GM18508 (cell line): Measurements from ENCODE around the gene ZC3H10.
"Not testable (repeated sequence)": the region's sequence is repeated elsewhere in the genome, so short reads cannot be mapped to it uniquely, and the experiment has no call there.

Experiments
- ATAC-seq: cut with Tn5 transposase; IDR thresholded peaks from one replicate; pipeline ENCODE4 v1.9.1; 2021; ENCODE audit warnings: moderate number of reproducible peaks; ENCODE audit not compliant: insufficient read depth, unreplicated experiment

The ZC3H10 gene

DNA sequence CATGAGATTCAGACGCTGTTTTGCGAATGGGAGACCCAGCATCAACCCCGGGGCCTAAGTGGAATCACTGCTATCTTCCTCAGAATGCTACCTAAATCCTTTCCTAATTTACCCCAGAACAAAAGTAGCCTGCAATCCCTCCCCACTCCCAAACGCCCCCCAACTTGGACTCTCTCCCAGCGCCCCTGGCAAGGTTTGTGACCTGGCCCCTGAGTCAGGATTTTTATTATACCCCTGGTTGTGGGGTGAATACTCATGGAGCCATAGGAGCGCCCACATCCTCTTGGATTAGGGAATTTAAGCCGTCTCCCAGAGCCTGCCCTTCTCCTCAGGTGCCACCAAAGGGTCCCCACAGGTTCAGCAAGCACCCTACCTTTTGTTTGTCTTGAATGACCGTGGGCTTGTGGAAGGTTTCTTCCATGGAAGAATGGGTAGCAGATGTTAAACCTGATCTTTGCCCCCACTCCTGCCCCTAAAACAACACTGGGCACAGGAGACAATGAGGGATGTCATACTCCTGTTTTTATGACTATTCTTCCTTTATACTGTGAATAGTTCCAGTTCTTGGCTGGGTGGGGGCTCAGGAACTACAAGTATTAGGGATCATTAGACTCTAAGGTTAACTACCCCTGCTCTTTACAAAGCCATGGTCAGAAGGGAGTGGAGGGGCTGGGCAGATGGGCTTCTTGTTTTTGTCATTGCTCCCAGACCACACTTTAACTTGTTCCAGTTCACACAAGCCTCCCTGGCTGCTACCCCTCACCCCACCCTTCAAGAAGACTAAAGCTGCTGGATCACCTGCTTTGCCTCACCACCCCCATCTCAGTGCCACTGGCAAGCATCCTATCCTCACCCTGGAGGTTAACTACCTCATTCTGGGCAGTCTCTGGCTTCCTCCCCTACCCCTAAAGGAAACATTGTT is 35.0 kb downstream of the ZC3H10 start:
- no peak for ATAC-seq

DNA sequence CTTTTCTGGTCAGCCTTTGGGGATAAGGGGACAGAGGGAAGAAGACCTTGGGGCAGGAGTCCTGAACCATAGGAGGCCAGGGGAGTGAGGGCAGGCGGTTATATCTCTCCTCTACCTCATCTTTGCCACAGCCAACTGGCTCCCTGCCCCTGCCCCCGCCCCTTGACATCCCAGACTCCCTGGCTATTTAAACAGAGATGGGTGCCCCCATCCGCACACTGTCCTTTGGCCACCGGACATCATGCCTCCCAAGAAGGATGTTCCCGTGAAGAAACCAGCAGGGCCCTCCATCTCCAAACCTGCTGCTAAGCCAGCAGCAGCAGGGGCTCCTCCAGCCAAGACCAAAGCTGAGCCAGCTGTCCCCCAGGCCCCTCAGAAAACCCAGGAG is 35.6 kb downstream of the ZC3H10 start:
- no peak for ATAC-seq

DNA sequence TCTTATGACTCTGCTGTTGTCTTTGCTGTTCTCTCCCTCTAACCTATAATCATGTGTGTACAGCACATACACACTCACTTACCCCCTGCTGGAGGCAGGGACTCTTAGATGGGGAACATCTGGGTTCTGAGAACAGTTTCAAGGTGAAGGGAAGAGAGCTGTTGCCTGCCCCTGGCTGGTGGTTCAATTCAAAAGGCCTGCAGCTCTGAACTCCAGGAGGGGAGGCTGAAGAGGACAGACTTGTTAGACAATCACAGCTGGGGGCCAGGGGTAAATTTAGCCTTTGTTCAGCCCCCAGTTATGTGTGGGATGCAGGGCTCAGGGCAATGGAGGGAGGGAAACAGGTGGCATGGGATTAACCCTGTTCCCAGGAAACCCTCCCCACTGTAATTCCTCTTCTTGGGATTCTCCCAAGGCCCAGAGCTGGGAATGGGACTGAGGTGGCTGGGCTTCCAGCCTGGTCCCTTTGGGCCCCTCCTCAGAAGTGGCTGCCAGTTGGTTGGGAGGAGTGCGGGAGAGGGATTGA is 36.2 kb downstream of the ZC3H10 start:
- no peak for ATAC-seq

DNA sequence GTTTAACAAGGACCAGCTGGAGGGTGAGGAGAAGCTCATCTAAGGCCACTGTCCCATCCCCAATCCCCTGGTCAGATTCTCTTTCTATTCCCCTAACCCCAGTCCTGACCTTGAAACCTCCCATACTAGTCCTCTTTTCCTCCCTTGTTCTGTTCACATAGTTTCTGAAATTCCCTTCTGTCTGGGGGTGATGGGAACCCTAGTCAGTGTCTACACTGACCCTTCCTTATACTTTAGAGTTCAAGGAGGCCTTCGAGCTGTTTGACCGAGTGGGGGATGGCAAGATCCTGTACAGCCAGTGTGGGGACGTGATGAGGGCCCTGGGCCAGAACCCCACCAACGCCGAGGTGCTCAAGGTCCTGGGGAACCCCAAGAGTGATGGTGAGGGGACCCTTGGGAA is 36.8 kb downstream of the ZC3H10 start:
- no peak for ATAC-seq

DNA sequence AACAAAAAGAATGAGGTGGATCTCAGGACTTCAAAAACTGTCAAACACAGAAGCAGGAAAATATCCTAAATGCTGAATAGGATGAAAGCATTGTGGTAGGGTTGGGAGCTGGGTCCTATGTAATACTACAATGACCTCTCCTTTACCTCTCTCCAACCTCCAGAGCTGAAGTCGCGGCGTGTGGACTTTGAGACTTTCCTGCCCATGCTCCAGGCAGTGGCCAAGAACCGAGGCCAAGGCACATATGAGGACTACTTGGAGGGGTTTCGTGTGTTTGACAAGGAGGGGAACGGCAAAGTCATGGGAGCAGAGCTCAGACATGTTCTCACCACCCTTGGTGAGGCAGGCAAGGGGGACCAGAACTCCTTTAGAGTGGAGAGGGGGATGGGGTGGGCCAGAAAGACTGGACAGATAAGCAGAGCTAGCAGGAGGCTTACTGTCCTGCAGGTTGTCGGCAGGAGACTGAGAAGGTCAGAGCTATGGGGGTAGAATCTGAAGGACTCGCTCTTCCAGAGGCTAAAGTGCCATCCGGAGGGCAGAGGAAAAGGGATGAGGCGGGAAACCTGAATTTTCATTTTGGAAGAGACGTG is 37.3 kb downstream of the ZC3H10 start:
- ATAC-seq = no peak

DNA sequence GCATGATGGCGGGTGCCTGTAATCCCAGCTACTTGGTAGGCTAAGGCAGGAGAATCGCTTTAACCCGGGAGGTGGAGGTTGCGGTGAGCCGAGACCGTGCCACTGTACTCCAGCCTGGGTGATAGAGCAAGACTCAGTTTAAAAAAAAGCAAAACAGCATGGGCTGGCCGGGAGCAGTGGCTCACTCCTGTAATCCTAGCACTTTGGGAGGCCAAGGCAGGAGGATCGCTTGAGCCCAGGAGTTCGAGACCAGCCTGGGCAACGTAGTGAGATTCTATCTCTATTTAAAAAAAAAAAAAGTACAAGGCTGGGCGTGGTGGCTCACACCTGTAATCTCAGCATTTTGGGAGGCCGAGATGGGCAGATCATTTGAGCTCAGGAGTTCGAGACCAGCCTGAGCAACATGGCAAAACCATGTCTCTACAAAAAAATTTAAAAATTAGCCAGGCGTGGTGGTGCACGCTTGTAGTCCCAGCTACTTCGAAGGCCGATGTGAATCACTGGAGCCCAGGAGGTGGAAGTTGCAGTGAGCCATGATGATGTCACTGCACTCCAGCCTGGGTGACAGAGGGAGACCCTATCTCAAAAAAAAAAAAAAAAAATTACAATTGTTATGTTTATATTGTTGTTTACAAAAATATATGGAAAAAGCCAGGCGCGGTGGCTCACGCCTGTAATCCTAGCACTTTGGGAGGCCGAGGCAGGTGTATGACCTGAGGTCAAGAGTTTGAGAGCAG is 38.6 kb downstream of the ZC3H10 start:
- not testable (repeated sequence) for ATAC-seq

DNA sequence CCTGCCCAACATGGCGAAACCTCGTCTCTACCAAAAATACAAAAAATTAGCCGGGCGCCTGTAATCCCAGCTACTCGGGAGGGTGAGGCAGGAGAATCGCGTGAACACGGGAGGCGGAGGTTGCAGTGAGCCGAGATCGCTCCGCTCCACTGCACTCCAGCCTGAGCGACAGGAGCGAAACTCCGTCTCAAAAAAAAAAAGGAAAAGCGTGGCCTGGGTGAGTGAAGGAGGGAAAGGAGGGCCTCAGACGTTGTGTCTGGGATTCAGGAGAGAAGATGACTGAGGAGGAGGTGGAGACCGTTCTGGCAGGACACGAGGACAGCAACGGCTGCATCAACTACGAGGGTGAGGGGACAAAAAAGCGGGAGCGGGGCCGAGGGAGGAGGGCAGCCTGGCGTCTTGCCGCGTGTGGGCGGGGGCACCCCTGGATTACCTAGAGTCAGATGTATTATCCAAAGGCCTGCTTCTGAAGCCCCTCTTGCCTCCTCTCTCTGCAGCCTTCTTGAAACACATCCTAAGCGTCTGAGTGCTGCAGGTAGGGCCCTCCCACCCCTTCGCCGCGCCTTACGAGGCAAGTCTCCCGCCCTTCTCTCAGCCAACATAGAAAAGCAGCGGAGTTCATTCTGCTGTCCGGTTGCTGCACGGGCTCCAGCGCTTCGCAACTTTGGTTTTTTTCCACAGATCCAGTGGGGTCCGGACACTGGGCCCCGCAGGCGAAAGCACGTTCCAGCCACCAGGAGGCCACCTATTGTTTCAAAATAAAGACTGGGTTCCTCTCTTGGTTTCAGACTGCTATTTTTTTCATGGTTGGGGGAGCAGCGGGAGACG is 39.3 kb downstream of the ZC3H10 start:
- ATAC-seq = no peak

DNA sequence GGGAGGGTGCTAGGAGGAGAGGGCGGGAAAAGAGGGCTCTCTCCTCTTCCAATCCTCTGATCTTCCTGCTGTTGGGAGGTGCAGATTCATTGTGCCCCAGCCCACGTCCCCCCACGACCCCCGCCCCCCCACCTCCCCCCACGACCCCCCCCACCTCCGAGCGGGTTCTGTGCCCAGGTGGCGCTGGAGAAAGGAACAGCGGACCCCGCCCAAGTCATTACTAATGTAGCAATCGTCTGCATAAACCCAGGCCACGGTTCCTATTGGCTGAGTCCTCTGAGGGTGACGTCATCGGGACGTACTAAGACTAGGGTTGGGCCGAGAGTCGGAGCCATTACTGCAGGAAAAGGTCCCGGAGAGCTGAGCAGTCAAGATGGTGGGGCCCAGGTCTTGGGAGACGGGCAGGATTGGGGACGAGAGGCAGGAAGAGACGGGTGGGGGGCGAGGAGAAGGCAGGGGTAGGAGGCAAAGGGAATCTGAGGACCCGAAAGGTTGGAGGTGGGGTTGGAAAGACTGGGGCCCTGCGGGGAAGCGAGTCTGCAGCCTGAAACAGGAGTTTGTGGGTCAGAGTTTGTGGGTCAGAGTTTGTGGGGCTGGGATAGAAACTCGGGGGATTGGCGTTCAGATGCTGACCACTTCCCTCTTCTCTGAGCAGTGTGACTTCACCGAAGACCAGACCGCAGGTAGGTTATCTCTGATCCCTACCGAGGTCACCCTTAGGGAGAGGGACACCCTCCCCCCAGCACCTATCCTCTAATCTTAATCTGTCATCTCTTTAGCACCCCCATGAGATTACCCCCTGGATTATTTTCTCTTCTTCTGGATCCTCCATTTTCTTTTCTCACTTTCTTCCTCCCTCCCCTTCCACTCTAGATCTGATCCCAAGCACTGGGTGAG is 40.2 kb downstream of the ZC3H10 start, which contains the start of gene MYL6:
TSS of gene MYL6 (plus strand) at position 331 of the 897 bp plus-strand sequence. CDS start at position 374, 43 bp downstream.
- peak; percentile 70 for ATAC-seq

DNA sequence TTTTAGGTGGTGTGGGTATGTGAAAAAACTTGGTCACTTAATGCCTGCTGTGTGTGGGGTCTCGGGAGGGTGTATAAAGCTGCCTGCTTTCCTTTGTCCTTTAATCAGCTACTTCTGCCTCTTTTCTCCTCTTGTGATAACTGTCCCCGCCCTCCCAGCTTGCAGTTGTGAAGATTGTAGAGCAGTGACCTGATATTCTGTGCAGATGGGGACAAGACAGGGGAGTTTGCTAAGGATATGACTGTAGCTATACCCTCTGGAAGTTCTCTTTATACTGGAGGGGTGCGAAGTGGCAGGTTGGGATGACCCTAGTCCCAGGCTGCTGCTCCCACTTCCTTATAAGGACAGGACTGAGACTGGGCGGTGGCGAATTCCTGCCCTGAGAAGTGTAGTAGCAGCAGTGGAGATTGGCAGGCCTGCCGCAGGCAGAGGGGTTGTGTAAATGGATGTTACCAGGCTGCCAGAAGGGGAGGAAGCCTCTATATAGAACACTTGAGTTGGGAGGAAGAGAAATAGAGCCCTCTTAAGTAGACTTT is 40.9 kb downstream of the ZC3H10 start:
- ATAC-seq = no peak

DNA sequence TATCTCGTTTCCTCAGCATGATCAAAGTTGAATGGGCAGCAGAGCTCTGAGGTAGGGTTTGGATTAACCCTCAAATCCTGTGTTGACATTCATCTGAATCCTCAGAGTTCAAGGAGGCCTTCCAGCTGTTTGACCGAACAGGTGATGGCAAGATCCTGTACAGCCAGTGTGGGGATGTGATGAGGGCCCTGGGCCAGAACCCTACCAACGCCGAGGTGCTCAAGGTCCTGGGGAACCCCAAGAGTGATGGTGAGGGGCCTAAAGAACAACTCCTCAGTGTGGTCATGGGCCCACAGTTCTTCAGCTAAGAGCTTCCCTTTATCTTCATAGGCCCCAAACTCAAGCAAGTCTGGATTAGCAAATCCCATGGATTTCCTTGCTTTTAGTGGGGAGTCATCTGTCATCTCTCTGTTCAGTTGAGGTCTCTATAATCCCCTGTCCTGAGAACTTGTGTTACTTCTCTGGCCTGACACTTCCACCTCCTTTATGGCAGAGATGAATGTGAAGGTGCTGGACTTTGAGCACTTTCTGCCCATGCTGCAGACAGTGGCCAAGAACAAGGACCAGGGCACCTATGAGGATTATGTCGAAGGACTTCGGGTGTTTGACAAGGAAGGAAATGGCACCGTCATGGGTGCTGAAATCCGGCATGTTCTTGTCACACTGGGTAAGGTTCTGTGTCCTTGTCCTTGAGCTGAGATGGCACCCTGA is 41.6 kb downstream of the ZC3H10 start:
- no peak for ATAC-seq

DNA sequence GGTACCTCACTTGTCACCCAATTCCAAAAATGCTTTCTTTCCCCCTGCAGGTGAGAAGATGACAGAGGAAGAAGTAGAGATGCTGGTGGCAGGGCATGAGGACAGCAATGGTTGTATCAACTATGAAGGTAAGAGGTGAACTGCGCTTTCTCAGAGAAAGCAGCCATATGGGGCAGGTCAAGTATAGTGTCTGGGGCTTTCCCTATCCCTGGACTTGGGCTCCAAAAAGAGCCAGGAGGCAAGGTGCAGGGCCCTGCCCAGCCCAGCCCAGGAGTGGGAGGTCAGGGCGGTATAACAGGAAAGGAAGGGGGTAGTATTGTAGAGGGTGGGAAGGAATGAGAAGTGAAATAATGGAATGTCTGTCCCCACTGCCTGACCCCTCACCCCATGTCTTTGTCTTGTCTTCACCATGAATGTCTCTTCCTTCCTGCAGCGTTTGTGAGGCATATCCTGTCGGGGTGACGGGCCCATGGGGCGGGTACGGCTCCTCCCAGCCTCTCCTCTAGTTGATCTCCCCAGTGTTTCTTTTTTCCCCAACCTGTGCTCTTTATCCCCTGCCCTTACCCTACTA is 42.2 kb downstream of the ZC3H10 start:
- no peak for ATAC-seq

DNA sequence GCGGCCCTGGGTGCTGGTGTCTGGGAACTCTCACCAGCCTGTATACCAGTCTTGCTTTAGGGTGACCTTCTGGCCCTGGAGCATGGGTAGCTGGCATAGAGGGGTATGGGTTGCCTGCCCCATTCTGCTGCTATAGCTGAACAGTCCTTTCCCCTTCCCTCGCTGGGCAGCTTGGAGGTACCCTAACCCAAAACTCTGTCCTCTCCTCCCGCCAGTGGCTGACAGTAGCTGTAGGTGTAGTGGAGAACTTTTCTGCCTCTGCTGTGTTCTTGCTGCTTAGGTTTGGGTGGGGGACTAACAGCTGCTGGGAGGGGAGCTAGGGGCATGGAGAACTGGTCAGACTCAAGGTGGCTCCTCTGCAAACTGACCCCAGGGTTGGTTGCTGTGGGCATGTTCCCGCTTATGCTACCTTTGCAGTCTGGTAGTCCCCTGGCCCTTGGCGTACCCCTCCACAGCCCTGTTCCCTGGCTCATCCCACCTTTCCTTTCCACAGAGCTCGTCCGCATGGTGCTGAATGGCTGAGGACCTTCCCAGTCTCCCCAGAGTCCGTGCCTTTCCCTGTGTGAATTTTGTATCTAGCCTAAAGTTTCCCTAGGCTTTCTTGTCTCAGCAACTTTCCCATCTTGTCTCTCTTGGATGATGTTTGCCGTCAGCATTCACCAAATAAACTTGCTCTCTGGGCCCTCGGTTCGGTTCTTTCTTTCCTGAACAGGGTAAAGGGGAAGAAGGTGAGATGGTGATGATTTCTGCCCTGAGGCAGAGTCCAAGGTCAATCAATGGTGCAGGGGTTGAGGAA is 43.0 kb downstream of the ZC3H10 start:
- ATAC-seq = no peak

DNA sequence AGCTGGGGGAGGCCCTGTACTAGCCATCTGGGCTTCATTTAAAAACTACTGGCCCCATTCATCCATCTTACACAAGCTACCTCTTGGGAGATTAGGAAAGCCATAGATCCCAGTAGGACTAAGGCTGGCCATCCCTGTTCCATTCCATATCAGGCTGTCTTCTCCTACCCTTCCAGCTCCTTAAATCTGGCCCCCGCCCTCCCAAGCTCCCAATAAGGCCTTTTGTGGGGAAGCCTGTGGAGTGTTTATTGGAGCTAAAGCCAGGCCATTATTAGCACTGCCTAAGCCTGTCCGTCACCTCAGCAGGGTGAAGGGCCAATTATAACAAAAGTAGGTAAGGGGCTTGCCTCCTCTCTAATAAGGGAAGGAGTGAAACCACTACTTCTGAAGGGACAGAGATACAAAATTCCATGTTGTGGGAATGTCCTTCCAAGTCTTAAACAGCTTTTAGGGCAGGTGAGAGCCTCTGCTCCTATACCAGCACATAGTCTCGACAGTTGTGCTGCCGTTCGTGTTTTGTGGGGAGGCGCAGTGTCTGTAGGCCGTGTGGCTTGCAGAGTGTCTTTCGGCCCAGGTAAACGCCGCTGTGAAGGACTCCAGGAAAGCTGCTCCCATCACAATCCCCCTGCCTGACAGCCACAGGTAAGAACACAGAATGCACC is 43.8 kb downstream of the ZC3H10 start:
- ATAC-seq = no peak

DNA sequence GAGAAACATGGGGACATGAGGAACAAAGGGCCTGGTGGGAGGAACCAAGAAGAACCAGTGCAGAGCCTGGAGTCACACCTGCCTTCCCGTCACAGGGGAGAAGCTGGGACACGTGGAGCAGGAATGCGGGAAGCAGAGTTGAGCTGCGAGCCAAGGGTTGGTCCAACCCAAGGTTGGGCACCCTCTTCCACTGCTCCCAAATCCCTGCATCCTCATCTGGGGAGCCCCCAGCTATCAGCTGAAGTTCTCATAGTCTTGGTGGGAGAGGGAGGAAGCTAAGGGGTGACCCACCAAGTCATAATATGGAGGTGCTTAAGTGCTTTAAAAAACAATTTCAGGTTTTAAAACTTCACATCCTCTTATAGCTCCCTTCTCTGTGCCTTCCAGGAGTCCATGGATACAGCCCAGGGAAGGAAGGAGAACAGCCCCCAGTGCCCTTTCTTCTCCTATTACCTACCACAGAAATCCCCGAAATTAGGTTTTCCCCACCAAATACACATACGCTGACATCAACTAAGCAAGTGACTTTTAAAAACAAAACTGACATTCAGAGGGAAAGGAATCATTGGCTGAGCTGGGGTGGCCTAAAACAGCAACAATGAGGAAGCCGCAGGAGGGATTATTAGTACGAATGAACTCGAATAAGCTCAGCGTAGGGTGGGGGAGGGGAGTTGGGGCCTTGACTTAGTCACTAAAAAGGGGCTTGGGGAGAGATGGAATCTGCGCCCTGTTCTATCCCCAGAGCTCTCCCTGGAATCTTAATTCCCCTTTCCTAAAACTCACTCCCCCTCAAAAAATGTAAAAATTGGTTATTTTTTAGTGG is 44.6 kb downstream of the ZC3H10 start:
- ATAC-seq = no peak

DNA sequence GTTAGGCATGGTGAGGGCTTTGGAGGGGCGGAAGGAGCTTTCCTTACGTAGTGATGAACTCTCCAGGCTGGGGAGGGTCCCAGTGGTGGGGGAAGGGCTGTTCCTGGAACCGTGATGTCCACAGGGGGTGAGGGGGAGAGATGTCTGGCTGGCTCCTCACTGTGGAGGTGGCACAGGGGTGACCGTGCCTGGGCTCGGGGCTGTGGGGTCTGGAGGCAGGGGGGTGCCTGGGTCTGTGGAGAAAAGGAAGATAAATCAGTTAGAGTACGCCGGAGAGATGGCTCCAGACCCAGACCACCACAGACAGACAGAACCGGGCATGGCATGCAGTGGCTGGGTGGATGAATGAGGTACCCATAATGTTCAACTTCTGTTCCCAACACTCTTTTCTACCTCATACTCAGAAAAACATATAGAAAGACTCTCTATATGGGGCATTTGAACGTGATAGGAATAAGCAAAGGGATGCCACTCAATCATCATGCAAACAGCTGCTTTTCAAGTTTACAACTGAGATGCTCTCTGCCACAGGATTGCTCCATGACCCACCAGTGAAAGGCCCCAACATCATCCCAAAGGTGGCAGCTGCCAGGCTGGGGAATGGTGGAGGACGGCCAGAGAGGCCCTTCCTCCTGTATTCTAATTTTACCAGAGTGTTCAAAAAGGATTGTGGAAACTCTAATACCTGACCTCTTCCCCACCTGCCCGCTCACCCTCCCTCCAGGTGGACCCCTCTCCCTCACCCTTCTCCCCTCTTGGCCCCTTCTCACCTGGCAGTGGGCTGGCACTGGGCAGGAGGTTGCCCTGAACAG is 45.7 kb downstream of the ZC3H10 start:
- ATAC-seq = no peak
